Superior temporal gyrus (tissue), 1 donor: ENCODE measurements around the gene B4GALT7.
"Not testable (repeated sequence)": the region's sequence is repeated elsewhere in the genome, so short reads cannot be mapped to it uniquely, and the experiment has no call there.

Source experiments
- DNase-seq: peaks from one replicate; pipeline ENCODE4 v3.0.0-alpha.2; 2016; ENCODE audit errors: extremely low spot score

Gene B4GALT7

DNA sequence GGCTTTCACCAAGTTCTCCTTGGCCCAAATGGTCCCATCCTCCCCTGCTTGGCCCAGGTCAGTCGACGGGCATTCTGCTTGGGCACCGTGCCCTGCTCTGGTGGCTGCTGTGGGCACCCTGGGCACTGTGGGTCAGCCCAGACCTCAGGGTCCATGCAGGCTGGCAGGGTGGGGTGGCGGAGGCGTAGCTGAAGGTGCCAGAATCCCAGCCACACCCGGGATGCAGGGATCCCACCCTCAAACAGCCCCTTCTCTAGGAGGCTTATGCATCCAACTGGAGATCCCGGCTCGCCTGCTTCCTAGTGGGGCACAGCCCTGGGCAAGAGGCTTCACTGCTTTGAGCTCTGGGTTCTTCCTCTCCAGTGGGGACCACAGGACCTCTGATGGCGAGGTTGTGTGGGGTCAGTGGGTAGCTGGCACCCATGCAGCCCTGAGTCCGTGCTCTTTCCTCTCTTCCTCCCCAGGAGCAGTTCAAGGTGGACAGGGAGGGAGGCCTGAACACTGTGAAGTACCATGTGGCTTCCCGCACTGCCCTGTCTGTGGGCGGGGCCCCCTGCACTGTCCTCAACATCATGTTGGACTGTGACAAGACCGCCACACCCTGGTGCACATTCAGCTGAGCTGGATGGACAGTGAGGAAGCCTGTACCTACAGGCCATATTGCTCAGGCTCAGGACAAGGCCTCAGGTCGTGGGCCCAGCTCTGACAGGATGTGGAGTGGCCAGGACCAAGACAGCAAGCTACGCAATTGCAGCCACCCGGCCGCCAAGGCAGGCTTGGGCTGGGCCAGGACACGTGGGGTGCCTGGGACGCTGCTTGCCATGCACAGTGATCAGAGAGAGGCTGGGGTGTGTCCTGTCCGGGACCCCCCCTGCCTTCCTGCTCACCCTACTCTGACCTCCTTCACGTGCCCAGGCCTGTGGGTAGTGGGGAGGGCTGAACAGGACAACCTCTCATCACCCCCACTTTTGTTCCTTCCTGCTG is 9.4 kb downstream of the B4GALT7 start:
- no peak for DNase-seq

DNA sequence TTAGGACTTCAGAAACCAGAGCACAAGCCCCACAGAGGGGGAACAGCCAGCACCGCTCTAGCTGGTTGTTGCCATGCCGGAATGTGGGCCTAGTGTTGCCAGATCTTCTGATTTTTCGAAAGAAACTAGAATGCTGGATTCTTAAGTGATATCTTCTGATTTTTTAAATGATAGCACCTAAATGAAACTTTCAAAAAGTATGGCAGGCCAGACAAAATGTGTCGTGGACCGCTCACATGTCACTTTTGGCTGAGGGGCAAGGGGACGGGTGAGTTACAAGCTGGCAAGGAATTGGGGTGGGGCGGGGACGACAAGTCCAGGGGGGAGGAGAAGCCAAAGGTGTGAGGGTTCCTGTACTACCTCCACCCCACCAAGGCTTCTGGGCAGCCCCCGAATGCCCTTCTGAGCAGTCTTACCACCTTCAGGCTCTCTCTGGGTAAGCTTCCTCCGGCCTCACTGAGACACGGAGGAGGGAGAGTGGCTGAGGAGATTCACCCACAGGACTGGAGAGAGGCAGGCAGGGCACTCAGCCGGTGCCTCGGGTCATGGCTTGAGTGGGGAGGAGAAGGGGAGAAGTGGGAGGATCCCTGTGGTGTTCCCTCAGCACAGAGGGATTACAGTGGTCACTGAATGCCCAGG is 10.3 kb downstream of the B4GALT7 start:
- DNase-seq, result no peak

- DNase-seq, result no peak
Observed at GRCh38 chr5:177610770-177611445, 11.0 kb downstream of the B4GALT7 start.

- DNase-seq, result no peak
Observed at GRCh38 chr5:177611446-177612214, 11.7 kb downstream of the B4GALT7 start.

- DNase-seq, result no peak
Observed at GRCh38 chr5:177612215-177612673, 12.3 kb downstream of the B4GALT7 start.

- DNase-seq, result no peak
Observed at GRCh38 chr5:177620560-177620959, 20.6 kb downstream of the B4GALT7 start.

DNA sequence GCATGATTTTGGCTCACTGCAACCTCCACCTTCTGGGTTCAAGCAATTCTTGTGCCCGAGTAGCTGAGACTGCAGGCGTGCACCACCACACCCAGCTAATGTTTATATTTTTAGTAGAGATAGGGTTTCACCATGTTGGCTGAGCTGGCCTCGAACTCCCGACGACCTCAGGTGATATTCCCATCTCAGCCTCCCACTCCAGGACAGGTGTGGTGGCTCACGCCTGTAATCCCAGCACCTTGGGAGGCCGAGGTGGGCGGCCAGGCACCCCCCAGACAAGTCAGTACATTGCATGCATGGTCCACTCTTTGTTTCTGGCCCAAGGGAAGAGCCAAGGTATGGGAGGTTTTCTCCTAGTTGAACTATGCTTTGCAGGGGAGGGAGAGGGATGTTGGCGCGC is 24.2 kb downstream of the B4GALT7 start:
- DNase-seq, result not testable (repeated sequence)

- not testable (repeated sequence) for DNase-seq
Observed at GRCh38 chr5:177630186-177630585, 30.3 kb downstream of the B4GALT7 start.

DNA sequence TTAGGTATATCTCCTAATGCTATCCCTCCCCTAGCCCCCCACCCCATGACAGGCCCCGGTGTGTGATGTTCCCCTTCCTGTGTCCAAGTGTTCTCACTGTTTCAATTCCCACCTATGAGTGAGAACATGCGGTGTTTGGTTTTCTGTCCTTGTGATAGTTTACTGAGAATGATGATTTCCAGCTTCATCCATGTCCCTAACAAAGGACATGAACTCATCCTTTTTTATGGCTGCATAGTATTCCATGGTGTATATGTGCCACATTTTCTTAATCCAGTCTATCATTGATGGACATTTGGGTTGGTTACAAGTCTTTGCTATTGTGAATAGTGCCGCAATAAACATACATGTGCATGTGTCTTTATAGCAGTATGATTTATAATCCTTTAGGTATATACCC is 35.0 kb downstream of the B4GALT7 start:
- DNase-seq, result not testable (repeated sequence)

DNA sequence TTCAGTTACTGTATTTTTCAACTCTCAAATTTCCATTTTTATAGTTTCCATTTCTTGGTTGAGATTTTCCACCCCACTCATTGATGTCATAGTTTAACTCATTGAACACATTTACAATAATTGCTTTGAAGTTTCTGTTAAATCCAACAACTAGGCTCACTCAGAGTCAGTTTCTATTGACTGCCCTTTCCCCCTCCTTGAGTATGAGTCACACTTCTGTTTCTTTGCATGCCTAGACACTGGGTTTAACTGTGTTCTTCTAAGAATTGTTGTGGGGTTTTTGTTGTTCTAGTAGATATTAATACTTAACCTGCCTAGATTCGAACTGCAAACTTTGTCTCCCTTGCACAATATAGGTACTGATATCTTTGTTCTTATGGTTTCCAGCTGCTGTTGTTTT is 45.5 kb downstream of the B4GALT7 start:
- DNase-seq, result not testable (repeated sequence)

DNA sequence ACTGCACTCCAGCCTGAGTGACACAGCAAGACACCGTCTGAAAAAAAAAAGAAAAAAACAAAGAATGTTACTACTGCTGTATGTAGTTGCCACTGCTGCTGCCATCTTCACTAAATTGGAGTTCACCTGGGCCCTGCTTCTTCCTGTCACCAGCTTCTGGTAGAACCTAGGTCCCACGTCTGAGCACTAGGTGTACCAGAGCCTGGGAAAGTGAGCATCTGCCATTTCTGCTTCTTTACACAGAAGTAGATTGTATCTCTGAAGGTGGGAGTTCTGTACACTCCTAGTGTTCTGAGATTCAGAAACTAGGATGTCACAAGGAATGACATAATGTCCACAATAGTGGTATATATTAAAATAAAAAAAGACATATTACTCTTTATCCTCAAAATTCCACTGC is 51.3 kb downstream of the B4GALT7 start:
- not testable (repeated sequence) for DNase-seq

GRCh38 chr5:177657846-177658245 is 57.9 kb downstream of the B4GALT7 start:
- DNase-seq, result not testable (repeated sequence)

DNA sequence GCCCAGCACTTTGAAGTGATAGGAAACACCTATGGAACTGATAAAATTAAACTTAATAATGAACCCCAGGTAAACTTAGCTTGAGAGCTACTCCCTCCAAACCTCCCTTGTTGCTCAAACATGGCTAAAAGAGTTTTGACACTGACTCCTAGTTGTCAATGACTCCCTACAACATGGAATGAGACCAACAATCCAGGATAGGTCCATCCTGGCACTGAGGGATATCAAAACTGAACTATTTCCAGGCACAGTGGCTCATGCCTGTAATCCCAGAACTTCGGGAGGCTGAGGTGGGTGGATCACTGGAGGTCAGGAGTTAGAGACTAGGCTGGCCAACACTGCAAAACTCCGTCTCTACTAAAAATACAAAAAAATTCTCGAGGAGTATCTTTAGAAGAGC is 58.6 kb downstream of the B4GALT7 start:
- DNase-seq, result not testable (repeated sequence)
